Ovary (tissue), 9 donors: ENCODE measurements around the gene APAF1. TPM values are rescaled to one million over a fixed set of nuclear protein-coding genes. Genes with fewer than 3 reads are reported as not detected.

Experiments
- DNase-seq, 5 donors: peaks; one replicate each; pipeline ENCODE4 v3.0.0-alpha.2; 2019 to 2020
- H3K27ac ChIP-seq, 2 donors: fragments of 200-600 bp; one replicate each; pipeline versions ENCODE4 v1.5.1 to v1.8.0; 2019 to 2022
- H3K27me3 ChIP-seq: fragments of 200-600 bp; one replicate; pipeline ENCODE4 v1.8.0; 2022
- H3K36me3 ChIP-seq: fragments of 200-600 bp; sonication (generic); one replicate; pipeline ENCODE4 v1.5.1; 2019
- H3K4me1 ChIP-seq: one replicate; pipeline ENCODE4 v1.8.1; 2013; ENCODE audit warnings: mild to moderate bottlenecking, moderate library complexity; ENCODE audit not compliant: insufficient read depth
- H3K4me3 ChIP-seq: fragments of 200-600 bp; sonication (generic); one replicate; pipeline ENCODE4 v1.5.1; 2017
- H3K9me3 ChIP-seq, 2 donors: fragments of 200-600 bp in 1 of 2; sonication (generic) in 1 of 2; one replicate each; pipeline versions ENCODE4 v1.5.1 to v1.8.1; 2013 to 2019; ENCODE audit warnings: mild to moderate bottlenecking in 1 of 2, moderate library complexity in 1 of 2
- CTCF ChIP-seq, 3 donors: fragments of 450-650 bp in 2 of 3; fragments of 200-600 bp in 1 of 3; IDR thresholded peaks; one replicate each; pipeline versions ENCODE4 v1.5.1 to v1.8.0; 2016 to 2022; ENCODE audit warnings: antibody characterized with exemption in 3 of 3, mild to moderate bottlenecking in 1 of 3
- EP300 ChIP-seq: sonication (generic); formaldehyde crosslinking; IDR thresholded peaks from one replicate; pipeline ENCODE4 v1.6.1; 2017; ENCODE audit warnings: antibody characterized with exemption
- POLR2A ChIP-seq: fragments of 450-650 bp; IDR thresholded peaks from one replicate; pipeline ENCODE4 v1.6.1; 2017; ENCODE audit warnings: antibody characterized with exemption, mild to moderate bottlenecking, moderate library complexity
- WGBS, 3 donors: extraction: QIAGEN DNeasy Blood & Tissue Kit in 1 of 3; methylation state at CpG; one replicate each; pipeline versions ENCODE4 v1.1.5 to v1.1.7; 2013 to 2017; 5-methylcytosine and 5-hydroxymethylcytosine counted together
- intact Hi-C, 4 donors: fragments of 100-400 bp; cut with DNase I; formaldehyde crosslinking; loops; one replicate each; pipeline versions ENCODE4 v1.11.0 to v1.15.1; 2022 to 2023
- polyA plus RNA-seq, 2 donors: library from polyadenylated mRNA; stranded (reverse); fragments of 200-250 nt in 1 of 2; fragments of 350-450 nt in 1 of 2; fragmentation: Illumina TruSeq in 1 of 2; extraction: RNeasy Lipid Tissue Mini Kit (QIAGEN cat#74804) in 1 of 2; gene quantifications; one replicate each; pipeline ENCODE4 v1.2.3, GENCODE V29; 2013 to 2014
- total RNA-seq, 7 donors: library from RNA; depleted of rRNA in 2 of 7; stranded (reverse); fragments of >200 nt in 2 of 7; fragmentation: NEBNext Ultra II Directional in 3 of 7; extraction: Animal tissue kit (Norgen Biotek cat#: 25700) in 3 of 7; gene quantifications; one replicate each; pipeline versions ENCODE4 v1.1.0 to v1.2.4, GENCODE V29; 2016 to 2023
- donor health status: DM: no; HTN: no; CAD: no; lungs with moderate emphysema.
- donor health status: DM: no; HTN: no; CAD: no.
- donor health status: Bipolar disorder and iron deficiency.
- donor health status: DM: yes; HTN: yes; CAD: no.
- donor health status: DM: no; HTN: no; CAD: no.
- donor health status: DM: yes; HTN: yes; CAD: no.

Gene APAF1
- total and polyA plus RNA-seq, 9 donors, result 9.4 to 17.1 (median 11.9) TPM

- DNase-seq, result no peak
- H3K4me1 ChIP-seq, result no peaks in the 10 kb centered on the region
- no peak overlapping the region for H3K27ac ChIP-seq
- H3K4me3 ChIP-seq, result no peak overlapping the region
- intact Hi-C loops, result no loop called here
- no peaks in the 10 kb centered on the region for H3K36me3 ChIP-seq
- WGBS, 3 donors, result 39 to 49% (median 48%) methylated on average over 4 of the region's 4 CpGs
- H3K27me3 ChIP-seq, result no peaks in the 10 kb centered on the region
- no peaks in the 10 kb centered on the region for H3K9me3 ChIP-seq
- TF ChIP-seq POLR2A (no peak), EP300 (no peak), CTCF (IDR thresholded peaks at IDR 0.05) (no peak)
Measured at GRCh38 chr12:98757455-98757854, 112.4 kb downstream of the APAF1 start.

GRCh38 chr12:98758331-98758730 is 113.2 kb downstream of the APAF1 start:
- Histone ChIP-seq H3K27me3 (no peaks in the 10 kb centered on the region), H3K27ac (no peak overlapping the region), H3K4me3 (no peak overlapping the region), H3K4me1 (no peaks in the 10 kb centered on the region), H3K9me3 (no peaks in the 10 kb centered on the region), H3K36me3 (no peaks in the 10 kb centered on the region)
- intact Hi-C loops, result no loop called here
- 40 to 59% (median 52%) methylated on average over 3 of the region's 3 CpGs for WGBS, 3 donors
- peak in 2 of 5 donors; percentile 44 to 64 for DNase-seq
- no peak for TF ChIP-seq EP300
- TF ChIP-seq POLR2A, result no peak
- TF ChIP-seq CTCF (IDR thresholded peaks at IDR 0.05), result no peak

- DNase-seq, result no peak
- Histone ChIP-seq H3K9me3 (no peaks in the 10 kb centered on the region), H3K27ac (no peak overlapping the region), H3K4me1 (no peaks in the 10 kb centered on the region), H3K36me3 (no peaks in the 10 kb centered on the region), H3K4me3 (no peak overlapping the region), H3K27me3 (no peaks in the 10 kb centered on the region)
- 87 to 92% (median 90%) methylated on average over 4 of the region's 4 CpGs for WGBS, 3 donors
- intact Hi-C loops, result no loop called here
- TF ChIP-seq POLR2A (no peak), CTCF (IDR thresholded peaks at IDR 0.05) (no peak), EP300 (no peak)
Measured at GRCh38 chr12:98763656-98764055, 118.6 kb downstream of the APAF1 start.

GRCh38 chr12:98767248-98767647 is 122.2 kb downstream of the APAF1 start:
- H3K27me3 ChIP-seq, result no peaks in the 10 kb centered on the region
- H3K4me1 ChIP-seq, result no peaks in the 10 kb centered on the region
- H3K27ac ChIP-seq, result no peak overlapping the region
- 85 to 87% (median 85%) methylated on average over 9 of the region's 9 CpGs for WGBS, 3 donors
- TF ChIP-seq CTCF (IDR thresholded peaks at IDR 0.05) (no peak), POLR2A (no peak), EP300 (no peak)
- no peaks in the 10 kb centered on the region for H3K9me3 ChIP-seq
- DNase-seq, result no peak
- intact Hi-C loops, result no loop called here
- H3K4me3 ChIP-seq, result no peak overlapping the region
- H3K36me3 ChIP-seq, result no peaks in the 10 kb centered on the region

GRCh38 chr12:98769068-98769467 is 124.0 kb downstream of the APAF1 start:
- intact Hi-C loops, result no loop called here
- Histone ChIP-seq H3K27ac (no peak overlapping the region), H3K9me3 (no peaks in the 10 kb centered on the region), H3K4me3 (no peak overlapping the region), H3K27me3 (no peaks in the 10 kb centered on the region), H3K36me3 (no peaks in the 10 kb centered on the region), H3K4me1 (no peaks in the 10 kb centered on the region)
- TF ChIP-seq POLR2A (no peak), EP300 (no peak), CTCF (IDR thresholded peaks at IDR 0.05) (no peak)
- no peak for DNase-seq
